CD14-positive monocyte (primary cell): ENCODE data around the gene MICAL2. TPM values are rescaled to one million over a fixed set of nuclear protein-coding genes. Genes with fewer than 3 reads are reported as not detected.

Experiments used
- DNase-seq, 3 donors: peaks; one replicate each; pipeline ENCODE4 v3.0.0-alpha.2; 2011 to 2022
- H2AFZ ChIP-seq: 2 replicates; pipeline ENCODE4 v1.6.0; 2012; ENCODE audit warnings: mild to moderate bottlenecking, low read depth, low read length, inconsistent platforms; ENCODE audit not compliant: insufficient read depth, poor library complexity, severe bottlenecking
- H3K27ac ChIP-seq, 2 donors: 1 replicate in 1 of 2; 2 replicates in 1 of 2; pipeline ENCODE4 v1.5.1; 2012 to 2013; ENCODE audit warnings: low read length in 2 of 2, control low read depth in 1 of 2, inconsistent platforms in 1 of 2, low read depth in 1 of 2, mild to moderate bottlenecking in 1 of 2
- H3K27me3 ChIP-seq, 2 donors: one replicate each; pipeline versions ENCODE4 v1.6.0 to v1.6.1; 2011 to 2013; ENCODE audit warnings: low read length in 2 of 2; ENCODE audit not compliant: control insufficient read depth in 2 of 2, insufficient read depth in 2 of 2
- H3K36me3 ChIP-seq, 2 donors: replicated peaks in 1 of 2; 1 replicate in 1 of 2; 2 replicates in 1 of 2; pipeline versions ENCODE4 v1.5.1 to v1.6.1; 2012 to 2013; ENCODE audit warnings: low read length in 2 of 2, control low read depth in 1 of 2, inconsistent platforms in 1 of 2, mild to moderate bottlenecking in 1 of 2; ENCODE audit not compliant: insufficient read depth in 2 of 2, control insufficient read depth in 1 of 2
- H3K4me1 ChIP-seq, 2 donors: 1 replicate in 1 of 2; 2 replicates in 1 of 2; pipeline versions ENCODE4 v1.5.1 to v1.6.1; 2012 to 2013; ENCODE audit warnings: low read length in 2 of 2, control low read depth in 1 of 2, inconsistent platforms in 1 of 2, mild to moderate bottlenecking in 1 of 2, moderate library complexity in 1 of 2; ENCODE audit not compliant: insufficient read depth in 2 of 2, control insufficient read depth in 1 of 2
- H3K4me2 ChIP-seq: replicated peaks from 2 replicates; pipeline ENCODE3; 2012; ENCODE audit warnings: low read length, moderate library complexity, mild to moderate bottlenecking; ENCODE audit not compliant: poor library complexity, severe bottlenecking; ENCODE audit errors: extremely low read depth
- H3K4me3 ChIP-seq, 3 experiments: fragments of 200-600 bp in 1 of 3; sonication (generic) in 1 of 3; replicated peaks in 1 of 3; 1 replicate in 2 of 3; 2 replicates in 1 of 3; pipeline ENCODE4 v1.5.1; 2011 to 2013; ENCODE audit warnings: low read length in 3 of 3, mild to moderate bottlenecking in 3 of 3, control low read depth in 2 of 3, low read depth in 2 of 3, inconsistent platforms in 1 of 3, moderate library complexity in 1 of 3
- H3K79me2 ChIP-seq: 2 replicates; pipeline ENCODE4 v1.6.0; 2012; ENCODE audit warnings: mild to moderate bottlenecking, control low read depth, inconsistent platforms, low read length, moderate library complexity; ENCODE audit not compliant: insufficient read depth
- H3K9ac ChIP-seq: 2 replicates; pipeline ENCODE4 v1.6.0; 2017; ENCODE audit warnings: low read length, mild to moderate bottlenecking; ENCODE audit not compliant: insufficient read depth, poor library complexity, severe bottlenecking
- H3K9me3 ChIP-seq, 2 donors: replicated peaks in 1 of 2; 1 replicate in 1 of 2; 2 replicates in 1 of 2; pipeline versions ENCODE4 v1.5.1 to v1.6.1; 2012 to 2013; ENCODE audit warnings: low read length in 2 of 2, control low read depth in 1 of 2; ENCODE audit not compliant: control insufficient read depth in 1 of 2, insufficient read depth in 1 of 2
- H4K20me1 ChIP-seq: 2 replicates; pipeline ENCODE4 v1.6.0; 2012; ENCODE audit warnings: mild to moderate bottlenecking, low read length, control low read depth, moderate library complexity; ENCODE audit not compliant: insufficient read depth
- H3K27ac Mint-ChIP-seq, 7 donors: one replicate each; pipeline ENCODE4 v1.8.0; 2020; ENCODE audit warnings: mild to moderate bottlenecking in 7 of 7, mixed read lengths in 7 of 7, moderate library complexity in 6 of 7, inconsistent platforms in 2 of 7
- H3K27me3 Mint-ChIP-seq, 3 donors: one replicate each; pipeline ENCODE4 v1.8.0; 2021 to 2022; ENCODE audit warnings: low read depth in 3 of 3, mild to moderate bottlenecking in 3 of 3, mixed read lengths in 3 of 3, moderate library complexity in 3 of 3, inconsistent platforms in 1 of 3
- H3K36me3 Mint-ChIP-seq, 2 donors: one replicate each; pipeline ENCODE4 v1.8.0; 2020; ENCODE audit warnings: mixed read lengths in 2 of 2, inconsistent platforms in 1 of 2, mild to moderate bottlenecking in 1 of 2
- H3K4me1 Mint-ChIP-seq: one replicate; pipeline ENCODE4 v1.8.0; 2020; ENCODE audit warnings: mild to moderate bottlenecking, mixed read lengths
- H3K4me3 Mint-ChIP-seq, 2 donors: one replicate each; pipeline ENCODE4 v1.8.0; 2020; ENCODE audit warnings: mild to moderate bottlenecking in 2 of 2, mixed read lengths in 2 of 2, moderate library complexity in 1 of 2
- H3K9me3 Mint-ChIP-seq, 7 donors: one replicate each; pipeline ENCODE4 v1.8.0; 2020 to 2022; ENCODE audit warnings: mixed read lengths in 7 of 7, mild to moderate bottlenecking in 6 of 7, moderate library complexity in 6 of 7, inconsistent platforms in 2 of 7
- WGBS: methylation state at CpG from one replicate; pipeline ENCODE4 v1.1.5; 2013; ENCODE audit warnings: missing lambda C conversion rate; ENCODE audit not compliant: insufficient coverage; 5-methylcytosine and 5-hydroxymethylcytosine counted together
- intact Hi-C, 2 donors: fragments of 100-400 bp; cut with micrococcal nuclease; formaldehyde crosslinking; loops; one replicate each; pipeline versions ENCODE4 v1.15.0 to v1.15.1; 2023
- polyA plus RNA-seq, 3 donors: library from polyadenylated mRNA; depleted of rRNA in 1 of 3; unstranded in 2 of 3; stranded (reverse) in 1 of 3; fragments of 300-500 nt in 2 of 3; fragments of >200 nt in 1 of 3; fragmentation: Illumina TruSeq in 2 of 3; gene quantifications; 1 replicate in 2 of 3; 2 replicates in 1 of 3; pipeline ENCODE4 v1.2.3, GENCODE V29; 2012 to 2021
- TF ChIP-seq, protein P1 (sequence below): fragments of 200-600 bp; IDR thresholded peaks from one replicate; pipeline ENCODE4 v1.8.0; 2022; ENCODE audit warnings: antibody characterized with exemption, mild to moderate bottlenecking

Gene MICAL2
- polyA plus RNA-seq, 3 donors = 39.8 to 72.5 (median 44.0) TPM

DNA sequence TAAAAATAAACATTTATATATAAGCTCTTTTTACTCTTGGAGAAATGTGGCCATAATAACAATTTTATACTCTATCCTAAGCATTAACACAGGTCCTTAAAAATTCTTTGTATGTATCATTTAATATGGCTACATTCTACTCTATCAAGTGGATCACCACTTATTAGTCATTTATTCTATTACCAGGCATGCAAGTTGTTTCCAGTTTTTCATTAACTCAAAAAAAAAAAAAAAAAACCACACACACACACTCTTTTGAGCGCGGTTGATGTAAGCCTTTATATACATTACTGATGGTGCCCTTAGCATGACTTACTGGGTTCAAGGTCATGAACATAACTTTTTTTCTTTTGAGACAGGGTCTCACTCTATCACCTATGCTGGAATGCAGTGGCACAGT lies 47.1 kb upstream of the MICAL2 start:
- no peak overlapping the region for H3K9ac ChIP-seq
- TF ChIP-seq, protein P1, sequence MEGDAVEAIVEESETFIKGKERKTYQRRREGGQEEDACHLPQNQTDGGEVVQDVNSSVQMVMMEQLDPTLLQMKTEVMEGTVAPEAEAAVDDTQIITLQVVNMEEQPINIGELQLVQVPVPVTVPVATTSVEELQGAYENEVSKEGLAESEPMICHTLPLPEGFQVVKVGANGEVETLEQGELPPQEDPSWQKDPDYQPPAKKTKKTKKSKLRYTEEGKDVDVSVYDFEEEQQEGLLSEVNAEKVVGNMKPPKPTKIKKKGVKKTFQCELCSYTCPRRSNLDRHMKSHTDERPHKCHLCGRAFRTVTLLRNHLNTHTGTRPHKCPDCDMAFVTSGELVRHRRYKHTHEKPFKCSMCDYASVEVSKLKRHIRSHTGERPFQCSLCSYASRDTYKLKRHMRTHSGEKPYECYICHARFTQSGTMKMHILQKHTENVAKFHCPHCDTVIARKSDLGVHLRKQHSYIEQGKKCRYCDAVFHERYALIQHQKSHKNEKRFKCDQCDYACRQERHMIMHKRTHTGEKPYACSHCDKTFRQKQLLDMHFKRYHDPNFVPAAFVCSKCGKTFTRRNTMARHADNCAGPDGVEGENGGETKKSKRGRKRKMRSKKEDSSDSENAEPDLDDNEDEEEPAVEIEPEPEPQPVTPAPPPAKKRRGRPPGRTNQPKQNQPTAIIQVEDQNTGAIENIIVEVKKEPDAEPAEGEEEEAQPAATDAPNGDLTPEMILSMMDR = no peak
- Mint-ChIP-seq H3K36me3 (peaks cover 0 to 3% of the 10 kb centered on the region in 2 donors), H3K27ac (no peak overlapping the region), H3K4me1 (peaks cover 27% of the 10 kb centered on the region), H3K4me3 (no peak overlapping the region), H3K27me3 (peaks cover 4 to 6% (median 5%) of the 10 kb centered on the region in 3 donors), H3K9me3 (peaks cover 0 to 6% (median 4%) of the 10 kb centered on the region in 7 donors)
- no peak overlapping the region for H3K4me2 ChIP-seq
- no peaks in the 10 kb centered on the region for H3K27me3 ChIP-seq
- no peak overlapping the region for H3K27ac ChIP-seq
- no peaks in the 10 kb centered on the region for H3K79me2 ChIP-seq
- H3K36me3 ChIP-seq = no peaks in the 10 kb centered on the region
- no peaks in the 10 kb centered on the region for H4K20me1 ChIP-seq
- no peak overlapping the region for H3K4me3 ChIP-seq
- no peak overlapping the region for H2AFZ ChIP-seq
- H3K9me3 ChIP-seq = no peaks in the 10 kb centered on the region
- intact Hi-C loops = no loop called here
- peaks cover 14 to 24% of the 10 kb centered on the region in 2 donors for H3K4me1 ChIP-seq
- WGBS = no CpG with 5 or more reads among the region's 2 CpGs
- DNase-seq = no peak

DNA sequence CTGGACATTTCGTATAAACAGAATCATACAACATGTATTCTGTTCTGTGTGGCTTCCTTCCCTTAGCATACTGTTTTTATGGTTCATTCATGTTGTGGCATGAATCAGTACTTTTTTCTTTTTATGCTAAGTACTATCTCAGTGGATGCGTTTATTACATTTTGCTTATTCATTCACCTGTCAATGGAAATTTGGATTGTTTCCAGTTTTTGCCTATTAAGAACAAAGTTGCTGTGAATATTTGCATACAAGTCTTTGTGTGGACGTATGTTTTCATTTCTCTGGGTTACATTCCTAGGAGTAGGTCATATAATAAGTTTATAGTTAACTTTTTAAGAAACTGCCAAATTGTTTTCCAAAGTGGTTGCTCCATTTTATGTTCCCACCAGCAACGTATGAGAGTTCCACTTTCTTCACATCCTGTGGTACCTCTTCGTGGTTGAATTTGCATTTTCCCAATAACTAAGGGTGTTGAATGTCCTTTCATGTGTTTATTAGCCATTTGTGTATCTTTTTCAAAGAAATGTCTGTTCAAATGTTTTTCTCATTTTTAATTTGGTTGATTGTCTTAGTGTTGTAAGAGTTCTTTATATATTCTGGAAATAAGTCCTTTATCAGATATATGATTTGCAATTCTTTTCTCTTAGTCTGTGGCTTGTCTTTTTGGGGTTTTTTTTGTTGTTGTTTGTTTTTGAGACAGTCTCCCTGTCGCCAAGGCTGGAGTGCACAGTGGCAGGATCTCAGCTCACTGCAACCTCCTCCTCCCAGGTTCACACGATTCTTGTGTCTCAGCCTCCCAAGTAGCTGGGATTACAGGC lies 46.0 kb upstream of the MICAL2 start:
- 100% methylated on average over 1 of the region's 7 CpGs for WGBS
- no peak overlapping the region for H3K27ac ChIP-seq
- no peak overlapping the region for H3K4me3 ChIP-seq
- no peak overlapping the region for H3K9ac ChIP-seq
- intact Hi-C loops = no loop called here
- Mint-ChIP-seq H3K4me1 (peaks cover 30% of the 10 kb centered on the region), H3K27me3 (peaks cover 3 to 6% (median 4%) of the 10 kb centered on the region in 3 donors), H3K27ac (peak overlapping the region in 2 of 7 donors; percentile 9 to 26), H3K36me3 (peaks cover 0 to 3% of the 10 kb centered on the region in 2 donors), H3K9me3 (peaks cover 0 to 6% (median 4%) of the 10 kb centered on the region in 7 donors), H3K4me3 (no peak overlapping the region)
- no peak for DNase-seq
- no peaks in the 10 kb centered on the region for H3K27me3 ChIP-seq
- H3K36me3 ChIP-seq = no peaks in the 10 kb centered on the region
- H4K20me1 ChIP-seq = no peaks in the 10 kb centered on the region
- H3K79me2 ChIP-seq = no peaks in the 10 kb centered on the region
- H2AFZ ChIP-seq = no peak overlapping the region
- H3K9me3 ChIP-seq = no peaks in the 10 kb centered on the region
- H3K4me2 ChIP-seq = no peak overlapping the region
- TF ChIP-seq, protein P1 = no peak
- H3K4me1 ChIP-seq = peaks cover 14 to 24% of the 10 kb centered on the region in 2 donors
